GM19099 (cell line): ENCODE measurements around the gene PPL.

Experiments used
- POLR2A ChIP-seq: IDR thresholded peaks from 3 replicates; pipeline ENCODE4 v1.6.1; 2011; ENCODE audit warnings: low read depth; ENCODE audit not compliant: insufficient read length; ENCODE audit errors: extremely low read depth

PPL gene

DNA sequence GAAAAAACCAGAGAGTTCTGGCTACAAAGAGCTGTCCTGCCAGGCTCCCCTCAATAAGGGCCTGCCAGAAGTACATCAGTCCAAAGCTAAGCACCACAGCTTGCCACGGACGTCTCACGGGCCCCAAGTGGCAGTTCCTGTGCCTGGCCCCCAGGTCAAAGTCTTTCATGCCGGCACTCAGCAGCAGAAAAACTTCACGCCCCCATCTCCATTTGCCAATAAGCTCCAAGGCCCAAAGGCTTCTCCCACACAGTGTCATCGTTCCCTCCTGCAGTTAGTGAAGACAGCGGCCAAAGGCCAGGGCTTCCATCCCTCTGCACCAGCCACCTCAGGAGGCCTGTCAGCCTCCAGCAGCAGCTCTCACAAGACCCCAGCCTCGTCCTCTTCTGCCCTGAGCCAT lies 62.3 kb downstream of the PPL start:
- no peak for TF ChIP-seq POLR2A

DNA sequence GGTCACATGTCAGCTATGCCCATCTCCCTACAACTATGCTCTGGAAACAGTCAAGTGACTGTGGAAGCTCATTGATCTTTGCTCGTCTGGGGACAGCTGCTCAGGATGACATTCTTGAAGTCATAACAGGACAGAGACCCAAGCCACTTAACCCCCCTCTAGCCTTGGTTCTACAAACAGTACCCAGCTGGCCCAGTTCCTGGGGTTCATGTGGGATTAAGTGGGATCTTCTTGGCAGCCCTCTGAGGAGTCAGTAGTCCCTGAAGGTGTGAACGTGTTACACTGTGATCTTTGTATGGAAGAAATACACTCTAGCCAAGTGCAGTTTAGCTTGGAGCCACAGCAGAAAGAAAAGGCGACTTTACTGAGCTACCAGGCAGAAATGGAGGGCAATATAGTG lies 63.9 kb downstream of the PPL start:
- no peak for TF ChIP-seq POLR2A

DNA sequence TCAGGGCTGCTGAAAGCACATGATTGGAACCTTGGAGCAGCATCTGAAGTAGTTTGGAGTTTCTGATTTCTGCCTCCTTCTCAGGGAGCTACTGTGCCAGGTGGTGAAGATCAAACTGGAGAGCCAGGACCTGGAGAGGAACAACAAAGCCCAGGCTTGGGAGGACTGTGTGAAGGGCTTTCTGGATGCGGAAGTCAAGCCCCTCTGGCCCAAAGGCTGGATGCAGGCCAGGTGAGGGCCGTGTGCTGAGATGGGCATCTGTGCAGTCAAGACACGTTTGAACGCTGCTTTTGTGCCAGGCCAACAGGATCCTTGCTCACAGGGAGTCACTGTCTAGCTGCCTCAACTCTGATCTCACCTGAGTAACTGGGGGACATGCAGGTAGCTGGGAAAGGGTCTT lies 65.9 kb downstream of the PPL start:
- TF ChIP-seq POLR2A: no peak

DNA sequence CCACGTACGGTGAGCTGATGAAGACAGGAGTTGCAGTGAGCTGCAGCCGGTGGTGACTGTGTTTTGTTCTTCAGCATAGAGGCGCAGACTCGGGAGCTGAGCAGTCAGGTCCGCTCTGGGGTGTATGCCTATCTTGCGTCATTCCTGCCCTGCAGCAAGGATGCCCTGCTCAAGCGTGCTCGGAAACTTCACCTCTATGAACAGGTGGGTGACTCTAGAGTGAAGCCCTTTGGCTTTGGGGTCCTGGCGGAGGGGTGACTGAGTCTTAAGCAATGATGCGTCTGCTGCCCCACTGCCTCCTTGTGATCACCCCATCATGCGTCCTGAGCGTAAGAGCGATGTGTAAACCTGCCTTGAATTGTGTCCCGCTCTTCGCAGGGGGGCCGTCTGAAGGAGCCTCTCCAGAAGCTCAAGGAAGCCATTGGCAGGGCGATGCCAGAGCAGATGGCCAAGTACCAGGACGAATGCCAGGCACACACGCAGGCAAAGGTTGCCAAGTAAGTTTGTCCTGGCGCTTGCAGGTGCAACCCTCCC lies 66.7 kb downstream of the PPL start:
- TF ChIP-seq POLR2A: no peak

DNA sequence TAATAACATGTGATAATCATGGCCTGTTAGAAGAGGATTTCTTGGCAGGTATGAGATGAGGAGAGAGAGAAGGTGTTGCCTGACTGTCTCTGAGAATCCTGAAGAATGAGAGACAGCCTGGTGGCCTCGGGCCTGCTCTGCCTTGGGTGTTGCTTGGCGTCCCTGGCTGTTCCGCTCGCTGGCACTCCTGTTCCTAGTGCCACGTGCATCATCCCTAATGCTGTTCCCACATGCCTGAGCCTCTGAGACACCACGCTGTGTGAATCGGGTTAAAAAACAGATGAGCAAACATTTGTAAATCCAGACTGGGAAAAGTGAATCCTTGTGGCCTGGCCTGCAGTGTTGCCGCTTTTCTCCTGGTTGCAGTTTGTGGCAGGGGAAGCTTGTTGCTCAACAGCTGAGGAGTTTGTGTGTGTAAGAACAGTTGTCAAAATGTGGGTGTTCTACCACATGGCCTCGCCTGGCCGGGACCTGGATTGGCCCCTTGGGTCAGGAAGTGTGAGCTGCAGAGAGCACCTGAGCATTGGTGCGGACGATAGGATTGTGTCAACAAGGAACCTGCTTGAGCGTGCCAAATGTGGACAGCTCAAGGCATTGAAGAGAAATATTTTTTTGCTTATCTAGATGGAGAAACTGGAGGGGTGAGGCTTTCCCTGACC lies 67.7 kb downstream of the PPL start:
- TF ChIP-seq POLR2A: no peak

DNA sequence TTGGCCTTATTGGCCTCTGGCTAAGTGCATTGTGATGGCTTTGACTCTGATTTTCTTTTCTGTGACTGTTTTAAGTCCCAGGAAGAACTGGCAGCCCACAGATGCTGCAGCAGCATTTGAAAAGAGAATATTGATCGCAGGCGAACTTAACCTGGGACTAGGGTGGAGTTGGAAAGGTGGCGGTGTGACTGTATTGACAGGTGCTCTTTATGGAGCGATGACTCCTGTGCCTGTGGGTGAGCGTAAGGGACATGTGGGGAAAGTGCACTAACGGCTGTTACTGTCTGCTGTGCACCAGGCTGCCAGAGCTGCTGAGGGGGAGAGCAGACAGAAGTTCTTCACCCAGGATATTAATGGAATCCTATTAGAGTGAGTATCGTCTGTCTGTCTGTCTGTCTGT lies 68.4 kb downstream of the PPL start:
- no peak for TF ChIP-seq POLR2A

DNA sequence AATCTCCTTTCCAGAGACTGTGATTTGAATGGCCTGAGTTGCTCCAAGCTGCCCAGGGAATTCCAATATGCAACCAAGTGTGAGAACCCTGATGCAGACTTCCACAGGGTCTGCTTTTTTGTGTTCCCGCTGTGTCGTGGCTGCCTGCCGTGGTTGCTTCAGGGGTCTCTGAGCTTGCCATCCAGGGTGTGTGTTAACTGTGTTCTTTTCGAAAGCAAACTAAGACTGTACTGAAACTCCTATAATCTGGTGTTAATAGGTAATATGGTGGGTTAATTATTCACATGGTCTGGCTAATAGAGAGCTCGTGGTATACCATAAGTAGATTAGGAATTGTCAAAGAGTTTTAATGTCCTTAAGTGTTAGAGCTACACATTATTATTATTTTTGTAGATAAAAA lies 68.9 kb downstream of the PPL start:
- no peak for TF ChIP-seq POLR2A

DNA sequence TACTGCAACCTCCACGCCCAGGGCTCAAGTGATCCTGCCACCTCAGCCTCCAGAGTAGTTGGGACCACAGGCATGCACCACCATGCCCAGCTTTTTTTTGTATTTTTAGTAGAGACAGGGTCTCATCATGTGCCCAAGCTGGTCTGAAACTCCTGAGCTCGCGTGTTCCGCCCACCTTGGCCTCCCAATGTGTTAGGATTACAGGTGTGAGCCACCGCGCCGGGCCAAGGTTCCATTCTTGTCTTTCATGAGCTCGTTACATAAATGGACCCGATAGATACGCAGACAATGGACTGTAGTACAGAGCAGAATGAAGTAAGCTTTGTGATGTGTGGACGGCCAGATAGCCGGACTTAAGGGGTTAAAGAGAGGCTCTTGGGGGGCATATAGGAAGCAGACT lies 70.4 kb downstream of the PPL start:
- no peak for TF ChIP-seq POLR2A

DNA sequence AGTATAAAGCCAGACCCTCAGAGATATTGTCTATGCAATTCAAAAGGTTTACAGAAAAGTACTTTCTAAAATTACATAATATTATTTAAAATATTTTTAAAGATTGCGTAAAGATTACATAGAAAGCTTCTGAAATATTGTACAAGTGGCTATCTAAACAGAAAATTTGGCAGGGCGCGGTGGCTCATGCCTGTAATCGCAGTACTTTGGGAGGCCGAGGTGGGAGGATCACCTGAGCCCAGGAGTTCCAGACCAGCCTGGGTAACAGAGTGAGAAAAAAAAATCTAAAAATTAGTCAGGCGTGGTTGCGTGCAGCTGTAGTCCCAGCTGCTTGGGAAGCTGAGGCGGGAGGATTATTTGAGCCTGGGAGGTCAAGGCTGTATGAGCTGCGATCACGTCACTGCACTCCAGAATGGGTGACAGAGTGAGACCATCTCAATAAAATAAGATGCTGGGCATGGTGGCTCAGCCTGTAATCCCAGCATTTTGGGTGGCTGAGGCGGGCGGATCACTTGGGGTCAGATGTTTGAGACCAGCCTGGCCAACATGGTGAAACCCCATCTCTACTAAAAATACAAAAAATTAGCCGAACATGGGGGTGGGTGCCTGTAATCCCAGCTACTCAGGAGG lies 71.6 kb downstream of the PPL start:
- TF ChIP-seq POLR2A: no peak

DNA sequence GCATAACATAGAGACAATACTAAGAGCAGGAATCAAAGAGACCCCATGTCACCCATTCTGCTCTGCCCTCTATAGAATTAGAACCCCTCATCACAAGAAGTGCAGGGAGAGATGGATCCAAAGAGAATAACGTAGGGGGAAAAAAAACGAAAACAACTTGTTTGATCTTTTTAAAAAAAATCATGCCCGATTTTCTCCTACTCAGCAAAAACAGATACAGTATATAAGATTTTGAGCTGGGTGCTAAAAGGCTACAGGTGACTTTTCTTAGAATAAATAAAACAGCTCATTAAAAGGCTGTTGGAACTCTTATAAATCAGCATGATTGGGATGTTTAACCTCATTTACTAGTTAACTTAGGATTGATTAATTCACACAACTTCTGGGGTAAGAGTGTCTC lies 72.2 kb downstream of the PPL start:
- no peak for TF ChIP-seq POLR2A

DNA sequence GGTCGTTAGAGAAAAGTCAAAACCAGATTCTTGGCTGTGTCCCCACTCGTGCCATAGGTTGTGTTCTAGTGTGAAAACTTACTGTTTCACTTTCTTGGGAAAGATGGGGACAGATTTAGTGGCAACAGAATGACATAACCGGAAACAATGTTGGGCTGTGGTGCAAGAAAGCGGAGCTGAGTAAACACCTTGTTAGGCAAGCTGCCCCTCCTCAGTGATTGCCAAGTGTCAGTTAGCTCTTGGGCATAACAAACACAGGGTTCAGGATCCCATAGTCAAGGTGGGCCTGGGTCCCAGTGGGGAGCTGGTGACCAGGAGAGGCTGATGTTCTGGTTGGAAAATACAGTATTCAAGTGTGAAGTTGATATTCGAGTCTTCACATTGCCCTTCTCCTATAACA lies 74.3 kb downstream of the PPL start:
- no peak for TF ChIP-seq POLR2A

DNA sequence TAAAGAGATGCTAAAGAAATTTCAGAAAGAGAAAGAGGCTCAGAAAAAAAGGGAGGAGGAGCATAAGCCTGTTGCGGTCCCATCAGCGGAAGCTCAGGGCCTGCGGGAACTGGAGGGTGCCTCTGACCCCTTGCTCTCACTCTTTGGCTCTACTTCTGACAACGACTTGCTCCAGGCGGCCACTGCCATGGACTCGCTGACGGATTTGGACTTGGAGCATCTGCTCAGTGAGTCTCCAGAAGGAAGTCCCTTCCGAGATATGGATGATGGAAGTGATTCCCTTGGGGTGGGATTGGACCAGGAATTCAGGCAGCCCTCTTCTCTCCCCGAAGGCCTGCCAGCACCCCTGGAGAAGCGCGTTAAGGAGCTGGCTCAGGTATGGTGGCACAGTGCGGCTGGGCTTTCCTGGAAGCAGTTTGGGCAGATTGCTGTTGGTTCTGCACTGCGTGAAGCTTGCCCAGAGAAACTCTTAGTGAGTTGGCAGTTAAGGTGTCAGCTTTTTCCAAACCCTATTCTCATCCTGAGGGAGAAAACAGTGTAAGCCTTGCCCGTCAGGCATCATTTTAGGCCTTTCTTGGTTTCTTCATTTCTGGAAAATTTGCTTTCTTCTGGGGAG lies 76.1 kb downstream of the PPL start:
- no peak for TF ChIP-seq POLR2A

DNA sequence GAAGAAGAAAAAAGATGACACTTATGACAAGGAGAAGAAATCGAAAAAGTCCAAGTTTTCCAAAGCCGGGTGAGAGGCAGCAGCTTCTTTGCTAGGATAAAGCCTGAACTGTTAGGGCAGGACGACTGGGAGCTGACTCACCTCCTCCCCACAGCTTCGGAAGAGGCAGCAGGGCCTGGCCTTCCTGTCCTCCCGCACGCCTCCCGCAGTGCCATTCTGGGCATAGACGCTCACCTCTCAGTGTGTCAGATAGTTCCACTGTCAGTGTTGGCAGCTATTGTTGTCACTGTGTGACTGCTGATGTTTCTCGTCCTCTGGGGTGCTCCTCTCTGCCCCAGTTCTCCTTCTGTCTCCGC lies 77.1 kb downstream of the PPL start:
- TF ChIP-seq POLR2A: no peak

DNA sequence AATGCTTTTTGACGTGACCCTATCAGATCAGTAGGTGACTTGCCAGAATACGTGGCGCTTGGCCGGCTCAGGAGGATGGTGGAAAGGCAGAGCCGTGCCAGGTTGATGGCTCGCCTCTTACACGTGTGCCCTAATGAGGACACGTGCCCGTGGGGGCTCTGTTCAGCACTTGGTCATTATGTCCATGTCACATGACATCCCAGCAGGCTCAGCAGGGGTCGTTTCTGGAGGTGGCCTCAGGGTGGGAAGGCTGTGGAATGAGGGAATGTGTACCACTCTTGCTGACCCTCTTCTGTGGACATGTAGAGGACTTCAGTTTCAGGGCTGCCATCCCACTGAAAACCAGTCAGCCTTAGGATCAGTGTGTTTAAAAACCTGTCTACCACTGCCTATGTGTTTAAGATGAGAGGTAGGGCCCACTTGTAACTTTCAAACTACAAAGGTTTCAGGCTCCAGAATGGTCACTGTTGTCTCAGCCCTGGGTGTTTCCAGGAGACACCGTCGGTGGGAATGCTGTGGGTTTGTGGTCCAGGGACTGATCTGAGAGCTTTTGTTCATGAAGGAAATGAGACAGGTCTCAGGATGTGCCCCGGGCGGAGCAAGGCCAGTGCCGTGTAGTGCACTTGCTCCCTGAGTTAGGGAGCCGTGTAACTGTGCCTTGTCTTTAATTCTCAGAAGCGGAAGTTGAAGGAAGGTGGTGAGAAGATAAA lies 77.6 kb downstream of the PPL start:
- no peak for TF ChIP-seq POLR2A

DNA sequence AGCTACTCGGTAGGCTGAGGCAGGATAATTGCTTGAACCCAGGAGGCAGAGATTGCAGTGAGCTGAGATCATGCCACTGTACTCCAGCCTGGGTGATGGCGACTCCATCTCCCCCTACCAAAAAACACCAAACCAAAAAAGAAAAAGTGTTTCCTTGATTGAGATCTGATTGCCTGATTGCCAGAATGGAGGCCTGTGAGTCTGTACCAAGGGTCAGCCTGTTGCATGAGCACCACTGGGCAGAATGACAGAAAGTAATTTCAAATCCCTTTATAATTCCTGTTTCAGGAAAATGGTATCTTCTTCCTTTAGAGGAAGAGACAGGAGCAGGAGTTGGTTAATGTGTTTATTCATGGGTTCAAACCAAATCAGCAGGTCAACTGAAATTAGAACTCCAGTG lies 81.1 kb downstream of the PPL start:
- no peak for TF ChIP-seq POLR2A

DNA sequence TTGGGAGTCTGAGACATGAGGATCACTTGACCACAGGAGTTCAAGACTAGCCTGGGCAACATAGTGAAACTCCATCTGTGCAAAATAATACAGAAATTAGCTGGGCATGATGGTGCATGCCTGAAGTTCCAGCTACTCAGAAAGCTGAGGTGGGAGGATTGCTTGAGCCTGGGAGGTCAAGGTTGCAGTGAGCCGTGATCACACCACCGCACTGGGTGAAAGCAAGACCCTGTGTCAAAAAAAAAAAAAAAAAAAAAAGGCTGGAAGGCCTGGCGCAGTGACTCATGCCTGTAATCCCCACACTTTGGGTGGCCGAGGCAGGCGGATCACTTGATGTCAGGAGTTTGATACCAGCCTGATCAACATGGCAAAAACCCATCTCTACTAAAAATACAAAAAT lies 81.6 kb downstream of the PPL start:
- TF ChIP-seq POLR2A: no peak
